ENCODE data around the gene TRPC3.

The TRPC3 gene

GRCh38 chr4:121876070-121876469 is 75.8 kb downstream of the TRPC3 start:
- no peak overlapping the region for H3K4me3 ChIP-seq (ENCODE audit: low read depth, low read length)
- TF ChIP-seq CTCF (IDR thresholded peaks at IDR 0.05; ENCODE audit: low read depth, low read length) = no peak

- TF ChIP-seq CTCF (IDR thresholded peaks at IDR 0.05; ENCODE audit: low read depth, low read length) = no peak
- no peak overlapping the region for H3K4me3 ChIP-seq (ENCODE audit: low read depth, low read length)
Observed at GRCh38 chr4:121875652-121876051, 76.2 kb downstream of the TRPC3 start.

DNA sequence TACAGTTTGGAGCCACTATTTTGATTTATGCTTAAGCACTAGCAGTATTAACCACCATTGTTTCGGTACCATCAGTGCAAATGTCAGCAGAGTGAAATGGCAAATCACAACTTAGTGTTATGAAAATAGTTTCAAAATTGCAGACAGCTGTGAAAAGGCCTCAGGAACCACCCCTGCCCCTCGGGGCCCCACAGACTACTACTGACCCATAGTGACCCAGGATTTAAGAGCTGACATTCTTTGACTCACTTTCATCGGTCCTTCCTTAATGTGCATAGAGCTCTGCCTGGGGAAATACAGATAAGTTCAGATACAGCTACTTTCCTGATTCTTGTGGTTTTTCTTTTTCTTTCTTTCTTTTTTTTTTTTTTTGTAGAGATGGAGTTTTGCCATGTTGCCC is 78.3 kb downstream of the TRPC3 start:
- no peak for TF ChIP-seq CTCF (IDR thresholded peaks at IDR 0.05; ENCODE audit: low read depth, low read length)
- no peak overlapping the region for H3K4me3 ChIP-seq (ENCODE audit: low read depth, low read length)

DNA sequence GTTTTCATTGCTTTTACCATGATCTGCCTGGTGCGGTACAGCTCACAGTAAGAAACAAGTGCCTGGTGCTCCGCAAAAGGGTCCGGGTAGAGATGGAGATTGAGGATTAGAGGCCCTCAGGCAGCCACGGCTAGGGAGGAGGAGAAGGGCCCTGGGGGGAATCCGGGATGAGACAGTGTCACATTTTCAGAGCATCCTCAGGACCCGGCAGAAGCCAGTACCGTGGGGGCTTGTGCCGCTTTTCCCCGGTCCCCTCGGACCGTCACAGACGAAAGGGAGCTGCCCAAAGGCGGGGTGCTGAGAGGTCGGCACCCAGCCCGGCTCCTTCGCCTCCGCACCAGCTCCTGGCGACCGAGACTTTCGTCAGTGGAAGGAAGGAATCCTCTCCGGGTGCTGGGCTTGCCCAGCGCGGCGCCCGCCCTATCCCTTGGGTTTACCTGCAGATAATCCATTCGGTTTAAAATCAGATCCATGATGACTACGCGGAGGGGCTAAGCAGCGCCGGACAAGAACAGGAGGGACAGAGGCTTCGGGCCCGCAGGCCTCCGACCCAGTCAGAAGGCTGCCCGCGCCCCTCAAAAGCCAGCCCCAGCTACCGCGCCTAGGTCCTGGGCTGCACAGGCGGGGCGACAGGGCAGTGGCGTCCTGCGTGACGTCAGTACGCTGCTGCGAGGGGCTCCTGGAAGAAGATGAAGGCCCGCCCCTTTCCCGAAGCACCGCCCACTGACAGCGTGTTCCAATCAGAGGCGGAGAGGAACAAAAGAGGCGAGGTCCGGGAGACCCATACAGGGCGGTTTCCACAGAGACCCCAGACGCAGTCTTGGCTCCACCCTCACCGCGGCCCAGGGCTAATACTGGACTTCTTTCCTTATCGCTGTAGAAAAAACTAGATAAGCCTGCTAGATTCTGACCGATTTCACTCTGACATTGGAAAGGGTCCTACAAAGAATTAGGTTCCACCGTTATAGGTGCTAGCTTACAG is 81.7 kb downstream of the TRPC3 start, which contains the start of gene BBS7:
BBS7 (minus strand) TSS at position 634 of the 982 bp plus-strand sequence; CDS start at position 473, 161 bp downstream.
- TF ChIP-seq CTCF (IDR thresholded peaks at IDR 0.05; ENCODE audit: low read depth, low read length) = no peak
- peak within 1 kb of the TSS; percentile 88 for H3K4me3 ChIP-seq (ENCODE audit: low read depth, low read length)

DNA sequence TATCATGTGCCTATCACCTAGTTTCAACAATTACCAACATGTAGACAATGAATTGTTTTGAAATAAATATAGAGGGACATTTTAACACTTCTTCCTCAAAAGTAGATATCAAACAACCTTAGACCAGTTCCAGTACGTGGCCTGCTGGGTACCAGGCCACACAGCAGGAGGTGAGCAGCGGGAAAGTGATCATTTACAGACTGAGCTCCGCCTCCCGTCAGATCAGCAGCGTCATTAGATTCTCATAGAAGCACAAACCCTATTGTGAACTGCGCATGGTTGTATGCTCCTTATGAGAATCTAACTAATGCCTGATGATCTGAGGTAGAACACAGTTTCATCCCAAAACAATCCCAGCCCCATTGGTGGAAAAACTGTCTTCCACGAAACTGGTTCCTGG is 88.1 kb downstream of the TRPC3 start:
- no peak overlapping the region for H3K4me3 ChIP-seq (ENCODE audit: low read depth, low read length)
- TF ChIP-seq CTCF (IDR thresholded peaks at IDR 0.05; ENCODE audit: low read depth, low read length) = no peak

- no peak for TF ChIP-seq CTCF (IDR thresholded peaks at IDR 0.05; ENCODE audit: low read depth, low read length)
- no peak overlapping the region for H3K4me3 ChIP-seq (ENCODE audit: low read depth, low read length)
Observed at GRCh38 chr4:121861426-121861825, 90.4 kb downstream of the TRPC3 start.

DNA sequence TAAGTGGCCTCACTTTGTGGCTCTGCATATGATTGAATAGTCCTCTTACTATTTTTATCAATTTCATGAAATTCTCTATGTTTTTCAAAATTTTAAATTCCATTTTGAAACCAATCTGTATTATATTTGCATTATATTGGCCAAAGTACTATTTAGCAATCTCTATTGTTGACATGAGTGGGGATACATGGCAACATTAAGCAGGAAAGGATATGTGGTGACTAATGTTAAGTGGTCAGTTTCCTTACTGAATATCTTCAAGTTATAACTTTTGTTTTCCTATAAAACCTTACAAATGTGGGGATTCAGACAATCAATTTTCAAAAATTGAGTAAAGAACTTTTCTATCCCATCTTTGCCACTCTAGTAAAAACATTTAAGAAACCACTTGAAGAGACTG is 91.7 kb downstream of the TRPC3 start:
- no peak overlapping the region for H3K4me3 ChIP-seq (ENCODE audit: low read depth, low read length)
- TF ChIP-seq CTCF (IDR thresholded peaks at IDR 0.05; ENCODE audit: low read depth, low read length) = no peak

All from WI38 (cell line).